Measurements from ENCODE around the gene PRKCB.

PRKCB gene

GRCh38 chr16:23975293-23975692, 139.5 kb downstream of the PRKCB start:
- Histone ChIP-seq H3K4me3 (ENCODE audit: low read length in 2 of 2) (no peak overlapping the region), H3K4me1 (ENCODE audit: control insufficient read depth in 2 of 2, insufficient read depth in 2 of 2, low read length in 2 of 2) (no peaks in the 10 kb centered on the region), H3K27ac (ENCODE audit: low read depth in 2 of 2, low read length in 2 of 2) (no peak overlapping the region), H3K9me3 (ENCODE audit: control insufficient read depth in 2 of 2, low read length in 2 of 2) (no peaks in the 10 kb centered on the region), H3K36me3 (ENCODE audit: control insufficient read depth in 2 of 2, insufficient read depth in 2 of 2, low read length in 2 of 2) (no peaks in the 10 kb centered on the region), H3K9ac (ENCODE audit: low read depth in 1 of 2, low read length in 2 of 2) (no peak overlapping the region), H3K27me3 (ENCODE audit: control insufficient read depth in 2 of 2, insufficient read depth in 2 of 2, low read length in 2 of 2) (no peaks in the 10 kb centered on the region)

GRCh38 chr16:23976091-23976490, 140.3 kb downstream of the PRKCB start:
- no peaks in the 10 kb centered on the region for H3K27me3 ChIP-seq (ENCODE audit: control insufficient read depth in 2 of 2, insufficient read depth in 2 of 2, low read length in 2 of 2)
- H3K4me1 ChIP-seq (ENCODE audit: control insufficient read depth in 2 of 2, insufficient read depth in 2 of 2, low read length in 2 of 2) = no peaks in the 10 kb centered on the region
- no peaks in the 10 kb centered on the region for H3K36me3 ChIP-seq (ENCODE audit: control insufficient read depth in 2 of 2, insufficient read depth in 2 of 2, low read length in 2 of 2)
- no peak overlapping the region for H3K9ac ChIP-seq (ENCODE audit: low read depth in 1 of 2, low read length in 2 of 2)
- H3K4me3 ChIP-seq (ENCODE audit: low read length in 2 of 2) = no peak overlapping the region
- H3K9me3 ChIP-seq (ENCODE audit: control insufficient read depth in 2 of 2, low read length in 2 of 2) = no peaks in the 10 kb centered on the region
- no peak overlapping the region for H3K27ac ChIP-seq (ENCODE audit: low read depth in 2 of 2, low read length in 2 of 2)

GRCh38 chr16:23976524-23976923, 140.7 kb downstream of the PRKCB start:
- Histone ChIP-seq H3K9ac (ENCODE audit: low read depth in 1 of 2, low read length in 2 of 2) (no peak overlapping the region), H3K9me3 (ENCODE audit: control insufficient read depth in 2 of 2, low read length in 2 of 2) (no peaks in the 10 kb centered on the region), H3K36me3 (ENCODE audit: control insufficient read depth in 2 of 2, insufficient read depth in 2 of 2, low read length in 2 of 2) (no peaks in the 10 kb centered on the region), H3K4me3 (ENCODE audit: low read length in 2 of 2) (no peak overlapping the region), H3K4me1 (ENCODE audit: control insufficient read depth in 2 of 2, insufficient read depth in 2 of 2, low read length in 2 of 2) (no peaks in the 10 kb centered on the region), H3K27ac (ENCODE audit: low read depth in 2 of 2, low read length in 2 of 2) (no peak overlapping the region), H3K27me3 (ENCODE audit: control insufficient read depth in 2 of 2, insufficient read depth in 2 of 2, low read length in 2 of 2) (no peaks in the 10 kb centered on the region)

GRCh38 chr16:23979441-23979840, 143.7 kb downstream of the PRKCB start:
- no peaks in the 10 kb centered on the region for H3K27me3 ChIP-seq (ENCODE audit: control insufficient read depth in 2 of 2, insufficient read depth in 2 of 2, low read length in 2 of 2)
- no peaks in the 10 kb centered on the region for H3K9me3 ChIP-seq (ENCODE audit: control insufficient read depth in 2 of 2, low read length in 2 of 2)
- H3K4me1 ChIP-seq (ENCODE audit: control insufficient read depth in 2 of 2, insufficient read depth in 2 of 2, low read length in 2 of 2) = no peaks in the 10 kb centered on the region
- H3K36me3 ChIP-seq (ENCODE audit: control insufficient read depth in 2 of 2, insufficient read depth in 2 of 2, low read length in 2 of 2) = no peaks in the 10 kb centered on the region
- H3K4me3 ChIP-seq (ENCODE audit: low read length in 2 of 2) = no peak overlapping the region
- H3K27ac ChIP-seq (ENCODE audit: low read depth in 2 of 2, low read length in 2 of 2) = no peak overlapping the region
- no peak overlapping the region for H3K9ac ChIP-seq (ENCODE audit: low read depth in 1 of 2, low read length in 2 of 2)

- H3K9ac ChIP-seq (ENCODE audit: low read depth in 1 of 2, low read length in 2 of 2) = no peak overlapping the region
- H3K36me3 ChIP-seq (ENCODE audit: control insufficient read depth in 2 of 2, insufficient read depth in 2 of 2, low read length in 2 of 2) = no peaks in the 10 kb centered on the region
- no peak overlapping the region for H3K27ac ChIP-seq (ENCODE audit: low read depth in 2 of 2, low read length in 2 of 2)
- H3K4me1 ChIP-seq (ENCODE audit: control insufficient read depth in 2 of 2, insufficient read depth in 2 of 2, low read length in 2 of 2) = no peaks in the 10 kb centered on the region
- no peak overlapping the region for H3K4me3 ChIP-seq (ENCODE audit: low read length in 2 of 2)
- no peaks in the 10 kb centered on the region for H3K27me3 ChIP-seq (ENCODE audit: control insufficient read depth in 2 of 2, insufficient read depth in 2 of 2, low read length in 2 of 2)
- no peaks in the 10 kb centered on the region for H3K9me3 ChIP-seq (ENCODE audit: control insufficient read depth in 2 of 2, low read length in 2 of 2)
Measured at GRCh38 chr16:23979982-23980381, 144.2 kb downstream of the PRKCB start.

GRCh38 chr16:23981429-23982399, 145.9 kb downstream of the PRKCB start:
- no peaks in the 10 kb centered on the region for H3K4me1 ChIP-seq (ENCODE audit: control insufficient read depth in 2 of 2, insufficient read depth in 2 of 2, low read length in 2 of 2)
- H3K27me3 ChIP-seq (ENCODE audit: control insufficient read depth in 2 of 2, insufficient read depth in 2 of 2, low read length in 2 of 2) = no peaks in the 10 kb centered on the region
- H3K9me3 ChIP-seq (ENCODE audit: control insufficient read depth in 2 of 2, low read length in 2 of 2) = no peaks in the 10 kb centered on the region
- no peaks in the 10 kb centered on the region for H3K36me3 ChIP-seq (ENCODE audit: control insufficient read depth in 2 of 2, insufficient read depth in 2 of 2, low read length in 2 of 2)
- no peak overlapping the region for H3K4me3 ChIP-seq (ENCODE audit: low read length in 2 of 2)
- H3K9ac ChIP-seq (ENCODE audit: low read depth in 1 of 2, low read length in 2 of 2) = no peak overlapping the region
- H3K27ac ChIP-seq (ENCODE audit: low read depth in 2 of 2, low read length in 2 of 2) = no peak overlapping the region

- H3K27ac ChIP-seq (ENCODE audit: low read depth in 2 of 2, low read length in 2 of 2) = no peak overlapping the region
- no peaks in the 10 kb centered on the region for H3K4me1 ChIP-seq (ENCODE audit: control insufficient read depth in 2 of 2, insufficient read depth in 2 of 2, low read length in 2 of 2)
- H3K27me3 ChIP-seq (ENCODE audit: control insufficient read depth in 2 of 2, insufficient read depth in 2 of 2, low read length in 2 of 2) = no peaks in the 10 kb centered on the region
- no peak overlapping the region for H3K4me3 ChIP-seq (ENCODE audit: low read length in 2 of 2)
- H3K36me3 ChIP-seq (ENCODE audit: control insufficient read depth in 2 of 2, insufficient read depth in 2 of 2, low read length in 2 of 2) = no peaks in the 10 kb centered on the region
- H3K9ac ChIP-seq (ENCODE audit: low read depth in 1 of 2, low read length in 2 of 2) = no peak overlapping the region
- H3K9me3 ChIP-seq (ENCODE audit: control insufficient read depth in 2 of 2, low read length in 2 of 2) = no peaks in the 10 kb centered on the region
Measured at GRCh38 chr16:23986455-23986854, 150.7 kb downstream of the PRKCB start.

GRCh38 chr16:23987443-23987842, 151.7 kb downstream of the PRKCB start:
- no peak overlapping the region for H3K4me3 ChIP-seq (ENCODE audit: low read length in 2 of 2)
- H3K36me3 ChIP-seq (ENCODE audit: control insufficient read depth in 2 of 2, insufficient read depth in 2 of 2, low read length in 2 of 2) = no peaks in the 10 kb centered on the region
- no peaks in the 10 kb centered on the region for H3K9me3 ChIP-seq (ENCODE audit: control insufficient read depth in 2 of 2, low read length in 2 of 2)
- no peaks in the 10 kb centered on the region for H3K27me3 ChIP-seq (ENCODE audit: control insufficient read depth in 2 of 2, insufficient read depth in 2 of 2, low read length in 2 of 2)
- H3K27ac ChIP-seq (ENCODE audit: low read depth in 2 of 2, low read length in 2 of 2) = no peak overlapping the region
- H3K9ac ChIP-seq (ENCODE audit: low read depth in 1 of 2, low read length in 2 of 2) = no peak overlapping the region
- no peaks in the 10 kb centered on the region for H3K4me1 ChIP-seq (ENCODE audit: control insufficient read depth in 2 of 2, insufficient read depth in 2 of 2, low read length in 2 of 2)

GRCh38 chr16:23990507-23990906, 154.7 kb downstream of the PRKCB start:
- no peaks in the 10 kb centered on the region for H3K27me3 ChIP-seq (ENCODE audit: control insufficient read depth in 2 of 2, insufficient read depth in 2 of 2, low read length in 2 of 2)
- H3K9me3 ChIP-seq (ENCODE audit: control insufficient read depth in 2 of 2, low read length in 2 of 2) = no peaks in the 10 kb centered on the region
- no peak overlapping the region for H3K9ac ChIP-seq (ENCODE audit: low read depth in 1 of 2, low read length in 2 of 2)
- H3K4me1 ChIP-seq (ENCODE audit: control insufficient read depth in 2 of 2, insufficient read depth in 2 of 2, low read length in 2 of 2) = no peaks in the 10 kb centered on the region
- H3K4me3 ChIP-seq (ENCODE audit: low read length in 2 of 2) = no peak overlapping the region
- no peak overlapping the region for H3K27ac ChIP-seq (ENCODE audit: low read depth in 2 of 2, low read length in 2 of 2)
- no peaks in the 10 kb centered on the region for H3K36me3 ChIP-seq (ENCODE audit: control insufficient read depth in 2 of 2, insufficient read depth in 2 of 2, low read length in 2 of 2)

- no peaks in the 10 kb centered on the region for H3K9me3 ChIP-seq (ENCODE audit: control insufficient read depth in 2 of 2, low read length in 2 of 2)
- no peak overlapping the region for H3K27ac ChIP-seq (ENCODE audit: low read depth in 2 of 2, low read length in 2 of 2)
- H3K9ac ChIP-seq (ENCODE audit: low read depth in 1 of 2, low read length in 2 of 2) = no peak overlapping the region
- H3K4me3 ChIP-seq (ENCODE audit: low read length in 2 of 2) = no peak overlapping the region
- no peaks in the 10 kb centered on the region for H3K4me1 ChIP-seq (ENCODE audit: control insufficient read depth in 2 of 2, insufficient read depth in 2 of 2, low read length in 2 of 2)
- no peaks in the 10 kb centered on the region for H3K36me3 ChIP-seq (ENCODE audit: control insufficient read depth in 2 of 2, insufficient read depth in 2 of 2, low read length in 2 of 2)
- no peaks in the 10 kb centered on the region for H3K27me3 ChIP-seq (ENCODE audit: control insufficient read depth in 2 of 2, insufficient read depth in 2 of 2, low read length in 2 of 2)
Measured at GRCh38 chr16:23991066-23991465, 155.3 kb downstream of the PRKCB start.

Data from mucosa of rectum (tissue), 2 donors.